ENCODE data around the gene TRMU.
"Not testable (repeated sequence)": the region's sequence is repeated elsewhere in the genome, so short reads cannot be mapped to it uniquely, and the experiment has no call there.

Gene TRMU

DNA sequence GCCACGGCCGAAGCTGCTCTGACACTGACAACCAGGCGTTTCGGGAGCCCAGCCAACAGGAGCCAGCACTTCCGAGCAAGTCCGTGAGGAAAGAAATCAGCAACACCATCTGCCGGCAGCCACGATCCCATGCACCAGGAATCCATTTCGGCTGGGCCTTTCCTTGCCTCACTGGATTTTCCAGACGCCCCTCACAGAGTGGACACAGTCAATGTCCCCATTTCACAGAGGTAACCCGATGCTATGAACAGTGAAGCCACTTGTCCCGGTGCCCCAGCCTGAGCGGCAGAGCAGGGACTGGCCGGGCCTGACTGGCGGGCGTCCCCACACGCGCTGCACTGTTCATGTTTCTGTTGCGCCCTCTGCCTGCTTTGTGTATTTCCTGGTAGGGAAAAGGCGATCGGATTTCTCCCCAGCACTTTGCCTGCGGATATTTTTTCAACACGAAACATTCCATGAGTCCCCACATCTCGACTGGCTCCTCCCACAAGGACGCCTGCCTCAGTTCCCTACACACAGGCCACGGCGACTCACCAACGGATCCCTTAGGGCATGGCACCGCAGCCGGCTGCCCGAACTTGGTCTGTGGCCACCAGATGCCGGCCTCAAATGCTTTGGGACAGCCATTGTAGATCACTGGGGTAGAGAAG, 55.3 kb downstream of the TRMU start:
- DNase-seq = peak; percentile 86

DNA sequence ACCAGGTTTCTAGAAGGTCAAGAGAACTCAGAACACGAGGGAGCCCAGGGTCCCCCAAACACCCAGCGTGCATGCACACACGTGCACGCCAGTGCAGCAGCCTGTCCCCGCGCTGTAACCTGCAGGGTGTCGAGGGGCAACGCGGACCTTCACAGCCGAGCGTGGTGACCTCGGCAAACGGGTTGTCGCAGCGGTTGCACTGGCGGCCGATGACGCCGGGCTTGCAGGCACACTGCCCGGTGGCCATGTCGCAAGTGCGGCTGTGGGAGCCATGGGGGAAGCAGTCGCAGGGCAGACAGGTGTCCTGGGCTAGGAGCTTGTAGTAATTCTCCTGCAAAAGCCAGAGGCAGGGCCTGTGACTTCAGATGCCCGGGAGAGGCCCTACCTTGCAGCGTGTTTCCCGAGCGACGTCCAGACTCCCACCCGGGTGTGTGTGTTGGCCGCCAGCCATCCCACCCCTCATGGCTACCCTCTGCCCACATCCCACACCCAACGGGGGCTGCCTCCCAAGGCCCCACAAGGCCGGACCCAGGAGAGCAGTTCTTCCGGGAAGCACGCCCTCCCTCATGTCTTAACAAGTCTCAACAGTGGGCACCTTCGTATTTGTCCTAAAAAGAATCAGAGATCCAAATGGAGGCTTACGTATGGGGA, 56.1 kb downstream of the TRMU start:
- DNase-seq = no peak

DNA sequence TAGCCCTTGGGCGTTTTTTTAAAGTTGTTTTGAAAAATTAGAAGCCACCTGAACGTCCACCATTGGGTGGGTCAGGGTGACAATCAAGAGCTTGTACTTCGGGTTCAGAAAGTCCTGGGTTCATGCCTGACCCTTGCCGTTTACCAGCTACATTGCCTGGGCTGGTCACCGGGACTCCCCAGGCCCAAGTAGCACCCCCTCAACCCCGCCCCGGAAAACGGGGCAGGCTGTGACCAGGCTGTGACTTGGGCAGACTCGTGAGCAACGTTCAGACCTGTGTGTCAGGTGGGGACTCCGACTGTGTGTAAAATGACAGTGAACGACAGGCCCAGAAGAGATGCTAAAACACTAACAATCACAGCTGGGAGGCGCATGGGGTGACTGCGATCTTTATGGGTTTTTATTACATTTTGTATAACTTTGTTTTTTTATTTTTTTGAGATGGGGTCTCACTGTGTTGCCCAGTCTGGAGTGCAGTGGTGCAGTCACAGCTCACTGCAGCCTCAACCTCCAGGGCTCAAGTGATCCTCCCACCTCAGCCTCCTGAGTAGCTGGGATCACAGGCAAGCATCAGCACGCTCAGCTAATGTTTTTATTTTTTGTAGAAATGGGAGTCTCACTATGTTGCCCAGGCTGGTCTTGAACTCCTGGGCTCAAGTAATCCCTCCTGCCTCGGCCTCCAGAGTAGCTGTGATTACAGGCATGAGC, 56.8 kb downstream of the TRMU start:
- DNase-seq = no peak

DNA sequence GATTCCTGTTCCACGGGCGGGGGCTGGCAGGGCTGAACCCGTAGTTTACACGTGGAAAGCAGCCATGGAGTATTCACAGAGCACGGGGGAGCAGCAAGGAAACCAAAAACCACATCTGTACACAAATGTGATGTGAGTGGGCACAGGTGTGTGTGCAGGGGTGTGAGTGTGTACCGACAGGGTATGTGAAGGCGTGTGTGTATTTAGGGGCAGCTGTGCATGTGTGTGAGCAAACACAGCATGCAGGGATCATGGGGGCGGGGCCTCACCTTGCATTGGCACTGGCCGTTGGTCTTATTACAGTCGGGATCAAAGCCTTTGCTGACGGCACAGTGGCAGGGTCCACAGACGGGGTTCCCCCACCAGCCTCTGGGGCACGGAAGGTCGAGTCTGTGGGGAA, 58.4 kb downstream of the TRMU start:
- no peak for DNase-seq

DNA sequence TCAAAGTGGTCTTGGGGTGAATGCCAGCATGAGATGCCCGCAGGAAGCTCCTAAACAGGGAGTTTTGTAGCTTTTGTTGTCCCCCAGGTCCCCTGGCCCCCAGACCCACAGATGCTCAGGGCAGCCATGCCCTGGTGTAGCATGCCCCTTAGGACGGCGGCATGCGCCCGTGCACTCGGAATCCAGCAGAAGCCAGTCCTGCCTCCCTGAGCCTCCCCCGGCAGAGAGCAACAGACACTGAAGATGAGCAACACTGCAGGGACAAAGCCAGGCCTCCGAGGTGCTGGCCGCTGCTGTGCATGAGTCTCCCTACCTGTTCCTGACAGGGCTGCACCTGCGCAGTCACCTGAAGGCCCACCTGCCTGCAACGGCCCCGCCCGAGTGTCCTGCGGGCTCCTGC, 59.1 kb downstream of the TRMU start:
- no peak for DNase-seq

DNA sequence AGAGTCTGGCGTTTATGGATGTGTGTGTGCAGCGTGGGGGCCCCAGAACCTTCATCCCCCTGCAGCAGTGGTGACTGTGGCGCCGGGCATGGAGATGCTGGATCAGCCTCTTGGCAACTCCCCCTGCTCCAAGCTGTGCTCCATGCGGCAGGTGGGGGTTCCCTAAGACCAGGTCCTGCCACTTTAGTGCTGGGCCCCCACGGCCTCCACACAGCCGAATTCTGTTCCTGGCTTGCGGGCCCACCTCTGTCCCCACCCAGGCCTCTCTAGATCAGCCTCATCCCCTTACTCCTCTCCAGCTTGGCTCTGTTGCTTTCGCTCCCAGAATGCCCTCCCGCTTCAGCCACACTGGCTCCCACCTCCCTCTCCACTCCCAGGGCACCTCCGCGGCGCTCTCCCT, 59.6 kb downstream of the TRMU start:
- DNase-seq = no peak

DNA sequence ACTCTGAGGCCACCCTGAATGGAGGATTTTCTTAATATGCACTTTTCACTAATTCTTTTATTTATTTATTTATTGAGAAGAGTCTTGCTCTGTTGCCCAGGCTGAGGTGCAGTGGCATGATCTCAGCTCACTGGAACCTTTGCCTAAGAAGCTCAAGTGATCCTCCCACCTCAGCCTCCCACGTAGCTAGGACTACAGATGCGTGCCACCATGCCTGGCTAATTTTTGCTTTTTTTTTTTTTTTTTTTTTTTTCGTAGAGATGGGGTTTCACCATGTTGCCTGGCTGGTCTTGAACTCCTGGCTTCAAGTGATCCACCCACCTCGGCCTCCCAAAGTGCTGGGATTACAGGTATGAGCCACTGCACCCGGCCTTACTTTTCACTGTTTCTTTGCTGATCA, 61.5 kb downstream of the TRMU start:
- DNase-seq = not testable (repeated sequence)

DNA sequence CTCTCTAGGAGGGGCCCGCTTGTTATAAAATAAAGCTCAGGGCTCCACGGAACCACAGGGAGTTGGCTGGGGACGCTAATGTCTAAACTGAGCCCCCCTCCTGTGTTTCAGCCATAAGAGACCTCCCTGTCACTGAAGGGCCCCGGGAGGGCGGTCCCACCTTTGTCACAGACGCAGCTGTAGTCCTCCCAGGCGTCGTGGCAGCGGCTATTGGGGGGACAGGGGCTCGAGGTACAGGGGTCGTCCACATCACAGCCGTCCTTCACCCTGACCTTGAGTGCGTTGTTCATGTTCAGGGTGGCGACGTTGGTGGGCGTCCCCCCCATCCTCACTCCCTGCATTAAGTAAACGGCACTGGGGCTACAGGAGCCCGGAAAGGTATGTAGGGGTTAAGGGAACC, 62.0 kb downstream of the TRMU start:
- DNase-seq = no peak

DNA sequence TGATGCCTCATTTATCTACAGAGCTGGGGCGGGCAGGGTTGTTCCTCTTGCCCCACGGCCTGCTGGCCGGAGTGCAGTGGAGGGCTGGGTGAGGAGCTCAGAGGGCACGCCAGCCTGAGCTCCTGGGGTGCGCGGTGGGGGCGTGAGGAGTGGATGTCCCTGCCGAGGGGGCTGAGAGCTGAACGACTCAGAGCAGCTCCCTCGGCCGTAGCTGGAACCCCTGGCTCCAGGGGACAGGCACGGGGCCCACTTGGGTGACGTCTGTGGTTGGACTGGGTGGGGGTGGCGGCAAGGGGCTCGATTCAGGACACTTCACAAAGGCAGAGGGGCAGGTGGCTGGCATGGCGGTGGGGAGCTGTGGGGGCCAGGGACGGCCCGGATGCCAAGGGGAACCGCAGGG, 62.4 kb downstream of the TRMU start:
- no peak for DNase-seq

DNA sequence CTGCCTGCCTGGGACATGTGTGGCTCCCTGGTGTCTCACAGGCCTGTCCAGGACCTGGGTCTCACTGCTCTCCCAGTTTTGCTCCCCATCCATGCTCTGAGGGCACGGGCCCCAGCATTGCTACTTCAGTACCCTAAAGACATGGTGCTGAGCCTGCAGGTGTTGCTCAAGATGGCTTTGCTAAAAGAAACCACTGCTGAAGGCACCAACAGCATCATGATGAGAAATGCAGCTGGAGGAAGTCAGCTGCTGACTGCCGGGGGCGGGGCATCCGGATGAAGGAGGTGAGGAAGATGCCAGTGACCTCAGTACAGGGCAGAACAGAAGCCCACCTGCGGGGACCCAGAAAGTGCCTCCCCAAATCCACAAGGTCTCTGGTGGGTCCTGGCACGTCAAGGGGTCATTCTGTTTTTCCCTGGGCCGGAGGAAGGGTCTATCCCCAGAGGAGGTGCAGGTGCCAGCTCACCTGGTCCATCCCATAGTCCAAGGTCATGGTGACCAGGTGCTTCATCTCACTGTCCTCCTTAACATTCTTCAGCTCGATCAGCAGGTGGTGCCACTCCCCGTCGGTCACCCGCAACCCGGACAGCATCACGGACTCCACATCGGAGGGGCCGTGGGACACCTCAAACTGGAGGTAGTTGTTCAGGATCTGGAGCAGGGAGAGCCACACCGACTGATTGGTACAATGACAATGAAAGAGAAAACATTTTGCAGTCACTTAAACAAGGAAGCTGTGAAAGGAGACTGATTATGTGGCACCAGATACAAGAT, 63.9 kb downstream of the TRMU start:
- DNase-seq = no peak

DNA sequence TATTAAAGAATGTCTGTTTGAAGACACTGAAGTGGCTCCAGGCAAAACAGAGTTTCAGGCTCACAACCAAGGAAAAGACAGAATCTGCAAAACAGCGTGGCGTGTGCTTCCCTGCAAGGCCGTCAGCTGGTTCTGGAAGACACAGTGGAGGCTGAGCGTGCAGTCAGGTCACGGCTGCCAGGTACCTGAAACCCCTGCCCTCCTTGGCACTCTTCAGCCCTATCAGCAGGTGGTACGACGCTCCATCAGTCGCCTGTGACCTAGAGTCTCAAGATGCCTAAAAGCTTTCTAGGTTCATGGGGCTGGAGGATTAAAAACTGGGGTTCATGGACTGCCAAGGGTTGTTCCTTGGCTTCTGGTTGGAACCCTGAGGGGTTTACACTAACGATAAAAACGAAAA, 65.9 kb downstream of the TRMU start:
- DNase-seq = no peak

DNA sequence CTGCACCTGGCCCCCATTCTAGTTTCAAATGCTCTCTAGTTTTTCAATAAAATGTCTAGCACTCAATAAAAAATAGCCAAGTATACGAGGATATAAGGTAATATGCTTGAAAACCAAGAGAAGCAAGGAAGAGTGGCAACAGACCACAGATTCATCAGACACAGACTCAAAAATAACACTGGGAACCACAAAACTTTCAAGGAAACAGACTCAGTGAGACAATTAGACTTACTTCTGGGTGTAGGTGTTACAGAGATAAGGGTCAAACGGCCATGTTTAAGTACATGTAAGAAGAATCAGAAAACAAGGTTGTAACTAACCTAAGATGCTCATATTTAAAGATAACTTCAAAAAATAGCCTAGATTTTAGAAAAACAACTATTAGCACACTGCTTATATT, 67.0 kb downstream of the TRMU start:
- no peak for DNase-seq

DNA sequence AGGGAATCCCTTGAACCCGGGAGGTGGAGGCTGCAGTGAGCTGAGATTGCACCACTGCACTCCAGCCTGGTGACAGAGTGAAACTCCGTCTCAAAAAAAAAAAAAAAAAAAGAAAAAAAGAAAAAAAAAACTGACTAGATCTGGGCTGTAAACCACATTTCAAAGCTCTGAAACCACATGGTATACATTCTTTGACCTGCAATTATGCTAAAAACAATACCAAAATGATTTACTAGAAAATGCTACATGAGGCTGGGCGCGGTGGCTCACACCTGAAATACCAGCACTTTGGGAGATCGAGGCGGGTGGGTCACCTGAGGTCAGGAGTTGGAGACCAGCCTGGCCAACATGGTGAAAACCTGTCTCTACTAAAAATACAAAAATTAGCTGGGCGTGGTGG, 68.4 kb downstream of the TRMU start:
- DNase-seq = not testable (repeated sequence)

DNA sequence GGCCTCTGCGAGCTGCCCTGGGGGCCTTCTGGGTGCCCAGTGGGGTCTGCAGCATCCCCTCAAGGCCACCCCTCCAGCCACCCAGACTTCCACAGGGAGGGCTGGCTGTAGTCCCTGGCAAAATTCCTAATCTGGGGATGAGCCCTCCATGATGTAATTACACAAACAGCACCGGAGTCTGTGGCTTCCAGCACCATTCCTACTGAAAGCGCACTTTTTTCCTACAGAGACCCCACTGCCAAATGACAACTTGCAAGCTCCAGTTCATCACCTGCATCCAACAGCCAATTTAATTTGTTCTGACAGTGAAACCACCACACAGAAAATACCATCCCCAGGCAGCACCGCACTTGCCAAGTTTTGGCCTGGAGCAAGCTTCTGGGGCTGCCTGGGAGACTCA, 70.4 kb downstream of the TRMU start:
- no peak for DNase-seq

DNA sequence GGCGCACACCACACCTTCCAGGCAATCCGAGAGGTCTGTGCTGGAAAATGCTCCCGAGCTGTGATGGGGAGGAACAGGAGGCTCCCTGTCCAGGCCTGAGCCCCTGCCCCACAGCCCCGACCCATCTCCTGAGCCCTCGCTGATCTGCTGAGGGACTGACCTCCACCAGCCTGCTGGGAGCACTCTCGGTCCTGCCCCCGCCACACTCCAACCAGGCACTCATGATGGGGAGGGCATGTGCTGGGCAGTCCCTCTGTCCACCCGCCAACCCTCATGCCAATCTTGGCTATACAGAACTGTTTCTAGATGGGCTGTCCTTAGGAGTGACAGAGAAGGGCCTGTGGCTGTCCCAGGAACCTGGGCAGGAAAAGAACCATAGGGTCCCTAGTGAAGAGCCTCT, 70.8 kb downstream of the TRMU start:
- no peak for DNase-seq

DNA sequence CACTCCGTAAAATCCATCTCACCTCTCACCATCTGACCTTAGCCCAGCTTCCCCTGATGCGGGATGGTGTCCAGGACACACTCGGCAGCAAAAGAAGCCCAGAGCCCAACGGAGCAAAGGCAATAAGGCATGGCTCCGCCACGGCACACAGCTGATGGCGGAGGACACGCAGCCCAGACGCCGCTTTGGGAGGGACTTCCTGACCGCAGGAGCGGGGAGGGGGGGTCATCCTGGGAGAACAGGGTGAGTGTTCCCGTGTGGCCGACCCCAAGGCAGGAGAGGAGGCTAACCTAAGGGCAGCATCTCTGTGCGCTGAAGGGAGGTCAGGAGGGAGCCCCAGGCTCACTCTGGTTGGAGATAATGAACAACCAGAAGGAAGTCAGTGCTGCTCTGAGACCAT, 71.3 kb downstream of the TRMU start:
- DNase-seq = no peak
